Gastroesophageal sphincter (tissue), 4 donors: ENCODE results near the gene GGTLC2. TPM values are rescaled to one million over a fixed set of nuclear protein-coding genes. Genes with fewer than 3 reads are reported as not detected.

Source experiments
- ATAC-seq: fragments of 150-250 bp; one replicate; pipeline ENCODE4 v1.9.1; 2016; ENCODE audit warnings: mild to moderate bottlenecking, moderate library complexity
- H3K27ac ChIP-seq, 4 donors: fragments of 200-600 bp; sonication (generic) in 3 of 4; 1 replicate in 3 of 4; 2 replicates in 1 of 4; pipeline ENCODE4 v1.5.1; 2016 to 2019
- H3K27me3 ChIP-seq: fragments of 200-600 bp; sonication (generic); one replicate; pipeline ENCODE4 v1.5.1; 2019
- H3K36me3 ChIP-seq, 2 donors: fragments of 200-600 bp; sonication (generic); one replicate each; pipeline ENCODE4 v1.5.1; 2019; ENCODE audit warnings: control low read depth in 1 of 2
- H3K4me1 ChIP-seq, 3 donors: fragments of 200-600 bp; sonication (generic); 1 replicate in 2 of 3; 2 replicates in 1 of 3; pipeline ENCODE4 v1.5.1; 2016 to 2019; ENCODE audit warnings: control low read depth in 2 of 3
- H3K4me3 ChIP-seq, 2 donors: fragments of 200-600 bp; sonication (generic); one replicate each; pipeline ENCODE4 v1.5.1; 2019; ENCODE audit warnings: mild to moderate bottlenecking in 1 of 2, moderate library complexity in 1 of 2
- H3K9me3 ChIP-seq, 3 donors: fragments of 200-600 bp; sonication (generic); one replicate each; pipeline ENCODE4 v1.5.1; 2017 to 2019; ENCODE audit warnings: control low read depth in 2 of 3
- EP300 ChIP-seq: sonication (generic); formaldehyde crosslinking; IDR thresholded peaks from one replicate; pipeline ENCODE4 v1.6.1; 2017; ENCODE audit warnings: antibody characterized with exemption, mild to moderate bottlenecking
- POLR2A ChIP-seq, 2 donors: fragments of 450-650 bp; IDR thresholded peaks; one replicate each; pipeline ENCODE4 v1.6.1; 2017; ENCODE audit warnings: antibody characterized with exemption in 2 of 2, mild to moderate bottlenecking in 2 of 2, moderate library complexity in 1 of 2
- POLR2AphosphoS5 ChIP-seq: sonication (generic); formaldehyde crosslinking; IDR thresholded peaks from one replicate; pipeline ENCODE4 v1.6.1; 2017; ENCODE audit warnings: antibody characterized with exemption
- WGBS, 2 donors: methylation state at CpG; one replicate each; pipeline ENCODE4 v1.1.5; 2018; ENCODE audit warnings: low coverage in 1 of 2; 5-methylcytosine and 5-hydroxymethylcytosine counted together
- small RNA-seq, 4 donors: library from RNA; depleted of rRNA; stranded (forward); fragments of <200 nt; gene quantifications; one replicate each; pipeline ENCODE3, GENCODE V24; 2016
- total RNA-seq, 4 donors: library from RNA; depleted of rRNA; stranded (reverse); fragments of >200 nt; gene quantifications; one replicate each; pipeline ENCODE4 v1.1.0, GENCODE V29; 2016
- TF ChIP-seq, protein P1 (sequence below), 4 experiments: fragments of 200-600 bp in 2 of 4; fragments of 450-650 bp in 2 of 4; sonication (generic) in 1 of 4; IDR thresholded peaks; one replicate each; pipeline ENCODE4 v1.5.1; 2017 to 2019; ENCODE audit warnings: antibody characterized with exemption in 4 of 4, mild to moderate bottlenecking in 2 of 4, moderate library complexity in 2 of 4

The GGTLC2 gene
- total RNA-seq, 4 donors from 2014 or later: not detected

DNA sequence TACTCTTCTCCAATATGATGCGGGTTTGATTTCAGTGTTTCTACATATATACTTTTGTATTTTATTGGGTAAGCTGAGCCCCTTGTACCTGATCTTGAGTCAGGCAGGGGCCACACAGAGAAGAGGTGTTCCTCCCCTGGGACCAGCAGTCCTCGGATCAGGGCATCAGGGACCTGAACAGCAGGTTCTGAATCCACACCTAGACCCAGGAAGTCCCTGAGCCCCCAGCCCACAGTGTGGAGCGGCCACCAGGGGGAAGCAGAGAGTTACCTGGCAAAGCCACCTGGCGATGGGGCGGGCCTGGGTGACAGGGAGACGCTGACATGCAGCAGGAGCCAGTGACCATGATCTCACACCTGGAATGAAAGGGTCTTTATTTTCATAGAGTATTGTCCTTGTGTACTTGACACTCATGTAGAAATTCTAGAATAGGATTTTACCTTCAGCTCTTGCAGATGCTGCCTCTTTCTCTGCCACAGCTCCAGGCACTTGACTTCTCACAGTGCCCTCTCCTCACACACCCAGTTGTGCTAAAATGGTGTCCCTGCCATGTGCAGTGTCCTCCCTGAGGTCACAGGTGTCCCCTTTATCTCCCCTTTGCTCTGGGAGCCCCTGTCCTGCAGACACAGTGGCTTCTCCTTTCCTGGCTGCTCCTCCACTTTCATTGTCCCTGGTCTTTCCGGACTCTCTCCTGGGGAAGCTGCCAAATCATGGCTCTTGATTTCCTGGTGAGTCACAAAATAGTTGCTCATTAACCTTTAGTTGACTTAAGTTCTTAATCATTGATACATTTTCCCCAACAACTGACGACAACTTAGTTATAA lies 48.5 kb downstream of the GGTLC2 start:
- Histone ChIP-seq H3K4me3 (no peak overlapping the region), H3K27ac (no peak overlapping the region), H3K27me3 (peaks cover 8% of the 10 kb centered on the region), H3K36me3 (no peaks in the 10 kb centered on the region), H3K9me3 (no peaks in the 10 kb centered on the region), H3K4me1 (no peaks in the 10 kb centered on the region)
- TF ChIP-seq, protein P1, sequence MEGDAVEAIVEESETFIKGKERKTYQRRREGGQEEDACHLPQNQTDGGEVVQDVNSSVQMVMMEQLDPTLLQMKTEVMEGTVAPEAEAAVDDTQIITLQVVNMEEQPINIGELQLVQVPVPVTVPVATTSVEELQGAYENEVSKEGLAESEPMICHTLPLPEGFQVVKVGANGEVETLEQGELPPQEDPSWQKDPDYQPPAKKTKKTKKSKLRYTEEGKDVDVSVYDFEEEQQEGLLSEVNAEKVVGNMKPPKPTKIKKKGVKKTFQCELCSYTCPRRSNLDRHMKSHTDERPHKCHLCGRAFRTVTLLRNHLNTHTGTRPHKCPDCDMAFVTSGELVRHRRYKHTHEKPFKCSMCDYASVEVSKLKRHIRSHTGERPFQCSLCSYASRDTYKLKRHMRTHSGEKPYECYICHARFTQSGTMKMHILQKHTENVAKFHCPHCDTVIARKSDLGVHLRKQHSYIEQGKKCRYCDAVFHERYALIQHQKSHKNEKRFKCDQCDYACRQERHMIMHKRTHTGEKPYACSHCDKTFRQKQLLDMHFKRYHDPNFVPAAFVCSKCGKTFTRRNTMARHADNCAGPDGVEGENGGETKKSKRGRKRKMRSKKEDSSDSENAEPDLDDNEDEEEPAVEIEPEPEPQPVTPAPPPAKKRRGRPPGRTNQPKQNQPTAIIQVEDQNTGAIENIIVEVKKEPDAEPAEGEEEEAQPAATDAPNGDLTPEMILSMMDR (IDR thresholded peaks at IDR 0.05): peak in 1 of 4 experiments; percentile 12
- TF ChIP-seq EP300: no peak
- no peak for TF ChIP-seq POLR2AphosphoS5
- no peak for TF ChIP-seq POLR2A (IDR thresholded peaks at IDR 0.05)
- ATAC-seq: no peak
- 25 to 48% methylated on average over 2 to 4 of the region's 8 CpGs for WGBS, 2 donors

DNA sequence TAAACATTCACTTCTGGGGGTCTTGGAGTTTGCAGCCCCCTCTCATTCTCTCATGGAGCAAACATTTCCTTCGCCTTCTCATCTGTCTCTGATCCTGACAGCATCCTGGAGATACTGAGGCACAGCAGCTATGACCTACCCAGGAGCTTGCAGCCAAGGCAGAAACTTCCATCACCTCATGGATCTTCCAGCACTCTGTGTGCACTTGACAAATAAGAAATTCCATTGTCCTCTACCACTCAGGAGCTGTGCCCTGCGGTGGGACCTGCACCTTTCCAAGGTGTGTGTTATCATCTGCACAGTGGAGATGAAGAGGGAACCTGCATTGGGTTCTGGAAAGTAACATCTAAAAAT lies 49.1 kb downstream of the GGTLC2 start:
- H3K4me1 ChIP-seq: no peaks in the 10 kb centered on the region
- 67 to 73% methylated on average over 1 to 2 of the region's 2 CpGs for WGBS, 2 donors
- no peaks in the 10 kb centered on the region for H3K9me3 ChIP-seq
- H3K27ac ChIP-seq: no peak overlapping the region
- H3K27me3 ChIP-seq: peaks cover 8% of the 10 kb centered on the region
- no peaks in the 10 kb centered on the region for H3K36me3 ChIP-seq
- H3K4me3 ChIP-seq: no peak overlapping the region
- TF ChIP-seq, protein P1 (IDR thresholded peaks at IDR 0.05): no peak
- no peak for ATAC-seq

- H3K27me3 ChIP-seq: peaks cover 8% of the 10 kb centered on the region
- no peaks in the 10 kb centered on the region for H3K4me1 ChIP-seq
- H3K27ac ChIP-seq: no peak overlapping the region
- TF ChIP-seq POLR2A (IDR thresholded peaks at IDR 0.05): no peak
- TF ChIP-seq POLR2AphosphoS5: no peak
- TF ChIP-seq, protein P1 (IDR thresholded peaks at IDR 0.05): no peak
- no peak for TF ChIP-seq EP300
- H3K36me3 ChIP-seq: no peaks in the 10 kb centered on the region
- no peak overlapping the region for H3K4me3 ChIP-seq
- WGBS, 2 donors: no CpG with 5 or more reads among the region's 1 CpG
- ATAC-seq: no peak
- no peaks in the 10 kb centered on the region for H3K9me3 ChIP-seq
These were observed 49.7 kb downstream of the GGTLC2 start for GRCh38 chr22:22694106-22694505.

DNA sequence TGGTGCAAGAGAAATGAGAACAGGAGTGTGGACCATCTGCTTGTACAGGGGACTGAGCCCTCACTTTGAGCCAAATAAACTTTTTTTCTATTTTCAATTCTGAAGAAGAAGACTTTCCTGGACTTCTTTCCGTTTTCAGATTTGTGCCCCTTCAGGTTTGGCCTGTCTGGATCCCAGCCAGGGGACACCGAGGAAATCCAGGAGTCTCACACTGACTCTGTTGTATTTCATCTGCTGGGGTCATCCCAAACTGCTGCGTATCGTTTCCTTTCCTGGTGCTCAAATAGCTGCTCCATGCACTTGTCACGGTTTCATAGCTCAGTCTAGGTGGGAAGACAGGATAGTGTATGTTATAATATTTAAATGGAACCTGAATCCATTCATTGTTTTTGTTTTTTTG lies 51.7 kb downstream of the GGTLC2 start:
- peaks cover 8% of the 10 kb centered on the region for H3K27me3 ChIP-seq
- WGBS, 2 donors: 82 to 83% methylated on average over 2 to 5 of the region's 5 CpGs
- TF ChIP-seq POLR2AphosphoS5: no peak
- TF ChIP-seq EP300: no peak
- TF ChIP-seq POLR2A (IDR thresholded peaks at IDR 0.05): no peak
- TF ChIP-seq, protein P1 (IDR thresholded peaks at IDR 0.05): no peak
- H3K9me3 ChIP-seq: no peaks in the 10 kb centered on the region
- no peak overlapping the region for H3K4me3 ChIP-seq
- no peak overlapping the region for H3K27ac ChIP-seq
- ATAC-seq: no peak
- H3K36me3 ChIP-seq: no peaks in the 10 kb centered on the region
- no peaks in the 10 kb centered on the region for H3K4me1 ChIP-seq

Small RNA genes within 50 kb of the gene (small RNA-seq; reads per million reads assigned to genes)
- gene AC244250.2: 0 reads per million in 4 donors
- gene IGLV3-29: 0 reads per million in 4 donors
- 0 reads per million in 4 donors for gene IGLVVI-25-1

Other genes with a start within 250 kb of the GGTLC2 start
- 1 to 10 TPM in 1 of 4 donors, under 1 TPM in 3; 0.16 to 1.1 (median 0.44) TPM for gene ZNF280B, start 135.9 kb upstream of the GGTLC2 start, total RNA-seq
- gene ZNF280A, start 124.3 kb upstream of the GGTLC2 start, total RNA-seq: not detected
- not detected for gene PRAME, start 85.3 kb upstream of the GGTLC2 start, total RNA-seq
- 1 to 10 TPM in 1 of 4 donors, not detected in 3; 4.1 TPM for gene IGLL5, start 243.2 kb downstream of the GGTLC2 start, total RNA-seq